OCI-M1 (cell line): Measurements from ENCODE around the gene ARHGAP8.
A peak's percentile ranks its signal among the peaks of the same experiment; 100 is the strongest.
"Not testable (repeated sequence)": the region's sequence is repeated elsewhere in the genome, so short reads cannot be mapped to it uniquely, and the experiment has no call there.

Source experiments
- DNase-seq: peaks from one replicate; lab custom pipeline; 2025; lab: John Stamatoyannopoulos, UW

Gene ARHGAP8

GRCh38 chr22:44889255-44889878, 137.0 kb downstream of the ARHGAP8 start:
- no peak for DNase-seq

DNA sequence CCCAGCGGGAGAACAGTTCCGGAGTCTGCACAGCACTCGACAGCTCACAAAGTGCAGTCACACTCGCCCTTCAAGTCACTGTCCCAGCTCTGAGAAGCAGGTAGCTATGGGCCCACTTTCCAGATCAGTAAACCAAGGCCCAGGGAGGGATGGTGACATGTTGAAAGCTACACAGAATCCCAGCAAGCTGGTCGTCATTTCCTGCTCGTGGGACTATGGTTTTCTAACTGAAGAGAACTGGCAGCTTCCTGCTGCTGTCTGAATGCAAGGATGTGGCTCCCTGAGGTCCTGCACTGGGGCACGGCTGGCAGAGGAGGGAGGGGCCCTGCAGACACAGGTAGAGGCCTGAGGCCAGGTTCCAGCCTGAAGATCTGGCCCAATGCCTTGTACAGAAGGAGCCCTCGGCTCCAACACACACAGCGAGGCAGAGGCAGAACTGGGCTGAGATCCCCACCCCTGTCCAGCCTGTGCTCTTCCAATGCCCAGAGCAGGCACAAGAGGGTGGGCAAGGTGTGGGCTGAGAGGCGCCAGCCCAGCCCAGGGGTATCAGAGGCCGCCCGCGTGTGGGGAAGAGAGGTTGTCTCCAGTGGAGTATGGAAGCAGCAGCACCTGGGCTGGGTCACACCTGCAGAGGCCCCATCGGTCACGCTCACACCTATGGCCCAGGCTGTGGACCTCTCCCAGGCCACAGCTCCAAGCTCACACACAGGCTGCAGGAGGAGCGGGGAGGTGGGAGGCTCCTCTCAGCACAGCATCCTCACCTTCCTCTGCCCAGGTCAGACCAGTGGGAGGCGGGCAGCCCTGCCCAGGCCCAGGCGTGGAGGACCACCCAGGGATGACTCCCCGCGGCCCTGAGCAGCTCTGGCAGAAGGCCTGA, 138.3 kb downstream of the ARHGAP8 start:
- DNase-seq, result no peak

DNA sequence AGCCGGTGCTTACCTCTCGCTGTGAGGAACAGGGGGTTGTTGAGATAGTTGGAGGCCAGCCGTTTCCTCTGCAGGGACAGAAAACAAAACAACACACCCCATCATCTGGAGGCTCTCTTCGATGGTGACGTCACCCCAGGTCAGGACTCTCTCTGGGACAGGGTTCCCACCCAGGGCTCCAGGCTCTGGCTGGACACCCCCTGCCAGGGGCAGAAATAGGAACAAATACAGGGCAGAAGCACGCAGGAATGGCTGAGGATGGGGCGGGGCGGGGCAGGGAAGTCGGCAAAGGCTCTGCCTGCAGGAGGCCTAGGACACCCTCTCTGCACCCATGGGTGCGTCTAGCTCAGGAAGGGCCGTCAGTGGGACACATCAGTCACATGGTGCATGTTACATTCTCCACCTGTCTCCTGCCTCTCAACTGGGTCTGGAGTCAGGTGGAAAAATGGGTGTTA, 138.9 kb downstream of the ARHGAP8 start:
- DNase-seq, result no peak

- DNase-seq, result no peak
These were observed 139.4 kb downstream of the ARHGAP8 start for GRCh38 chr22:44891791-44892190.

GRCh38 chr22:44892243-44892642, 139.9 kb downstream of the ARHGAP8 start:
- no peak for DNase-seq

GRCh38 chr22:44892803-44893730, 140.7 kb downstream of the ARHGAP8 start:
- DNase-seq, result no peak

- no peak for DNase-seq
These were observed 141.3 kb downstream of the ARHGAP8 start for GRCh38 chr22:44893731-44894080.

GRCh38 chr22:44894321-44894720, 141.9 kb downstream of the ARHGAP8 start:
- no peak for DNase-seq

GRCh38 chr22:44894782-44895181, 142.4 kb downstream of the ARHGAP8 start:
- no peak for DNase-seq

DNA sequence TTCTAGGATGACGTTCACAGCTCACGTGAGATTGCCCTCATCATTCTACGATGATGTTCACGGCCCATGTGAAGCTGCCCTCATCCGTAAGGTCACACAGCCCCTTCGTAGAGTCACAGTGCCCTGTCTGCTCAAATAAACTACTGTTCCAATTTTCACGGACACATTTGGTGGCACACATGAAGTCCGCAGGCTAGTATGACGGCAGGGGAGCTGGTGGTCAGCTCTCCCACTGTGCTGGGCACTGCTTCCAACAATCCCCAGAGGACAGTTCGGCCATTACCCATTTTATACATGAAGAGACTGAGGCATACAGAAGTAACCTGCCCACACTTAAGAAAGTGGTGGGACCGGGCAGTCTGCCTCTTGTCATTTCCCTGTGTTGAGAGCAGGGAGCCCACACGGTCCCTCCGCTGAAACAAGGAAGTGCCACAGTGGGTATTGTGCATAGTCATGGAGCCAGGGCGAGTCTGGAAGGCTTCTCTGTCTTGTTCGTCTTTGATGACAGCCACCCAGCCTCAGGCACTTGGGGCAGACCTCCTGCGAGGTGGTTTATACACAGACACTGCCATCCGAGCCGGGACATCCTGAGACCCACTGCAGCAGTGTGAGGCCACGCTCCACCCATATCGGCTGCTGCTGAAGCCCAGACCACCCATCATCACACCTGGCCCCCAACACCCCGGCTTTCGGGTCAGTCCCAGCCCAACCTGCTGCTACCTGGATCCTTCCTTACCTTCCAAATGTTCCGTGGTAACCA, 143.1 kb downstream of the ARHGAP8 start:
- no peak for DNase-seq

- DNase-seq, result no peak
These were observed 145.9 kb downstream of the ARHGAP8 start for GRCh38 chr22:44898236-44898635.

- peak; percentile 4 for DNase-seq
These were observed 148.9 kb downstream of the ARHGAP8 start for GRCh38 chr22:44901301-44901700.

GRCh38 chr22:44903164-44903563, 150.8 kb downstream of the ARHGAP8 start:
- DNase-seq, result not testable (repeated sequence)

- not testable (repeated sequence) for DNase-seq
These were observed 152.2 kb downstream of the ARHGAP8 start for GRCh38 chr22:44904492-44905152.

DNA sequence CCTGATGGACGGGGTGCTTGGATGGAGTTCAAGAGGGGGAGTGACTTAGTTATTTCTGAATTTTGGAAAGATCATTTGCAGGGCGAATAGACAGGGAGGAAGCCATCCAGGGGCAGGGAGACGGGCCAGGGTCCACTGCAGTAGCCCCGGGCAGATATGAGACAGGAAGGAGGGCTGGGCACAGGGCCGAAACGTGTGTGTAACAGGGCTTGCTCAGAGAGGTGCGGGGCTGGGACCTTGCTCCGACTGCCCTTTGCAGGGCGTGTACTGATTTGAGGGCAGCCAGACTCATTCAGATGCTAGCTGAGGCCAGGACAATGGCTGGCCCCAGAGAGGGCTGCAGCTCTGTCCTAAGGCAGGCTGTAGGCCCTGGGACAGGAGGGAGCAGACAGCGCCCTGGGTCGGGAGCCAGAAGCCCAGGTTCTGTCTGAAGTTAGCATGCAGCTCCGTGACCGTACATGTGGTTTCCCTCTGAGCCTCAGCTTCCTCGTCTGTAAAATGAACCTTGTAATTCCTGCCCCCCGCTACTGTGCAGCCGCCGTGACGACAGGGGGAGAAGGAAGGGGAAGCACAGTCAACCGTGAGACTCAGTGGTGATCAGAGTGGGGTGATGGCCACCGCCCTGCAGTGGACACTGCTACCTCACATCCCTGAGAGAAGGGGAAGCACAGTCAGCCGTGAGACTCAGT, 154.0 kb downstream of the ARHGAP8 start:
- no peak for DNase-seq

- no peak for DNase-seq
These were observed 154.7 kb downstream of the ARHGAP8 start for GRCh38 chr22:44906999-44907644.

DNA sequence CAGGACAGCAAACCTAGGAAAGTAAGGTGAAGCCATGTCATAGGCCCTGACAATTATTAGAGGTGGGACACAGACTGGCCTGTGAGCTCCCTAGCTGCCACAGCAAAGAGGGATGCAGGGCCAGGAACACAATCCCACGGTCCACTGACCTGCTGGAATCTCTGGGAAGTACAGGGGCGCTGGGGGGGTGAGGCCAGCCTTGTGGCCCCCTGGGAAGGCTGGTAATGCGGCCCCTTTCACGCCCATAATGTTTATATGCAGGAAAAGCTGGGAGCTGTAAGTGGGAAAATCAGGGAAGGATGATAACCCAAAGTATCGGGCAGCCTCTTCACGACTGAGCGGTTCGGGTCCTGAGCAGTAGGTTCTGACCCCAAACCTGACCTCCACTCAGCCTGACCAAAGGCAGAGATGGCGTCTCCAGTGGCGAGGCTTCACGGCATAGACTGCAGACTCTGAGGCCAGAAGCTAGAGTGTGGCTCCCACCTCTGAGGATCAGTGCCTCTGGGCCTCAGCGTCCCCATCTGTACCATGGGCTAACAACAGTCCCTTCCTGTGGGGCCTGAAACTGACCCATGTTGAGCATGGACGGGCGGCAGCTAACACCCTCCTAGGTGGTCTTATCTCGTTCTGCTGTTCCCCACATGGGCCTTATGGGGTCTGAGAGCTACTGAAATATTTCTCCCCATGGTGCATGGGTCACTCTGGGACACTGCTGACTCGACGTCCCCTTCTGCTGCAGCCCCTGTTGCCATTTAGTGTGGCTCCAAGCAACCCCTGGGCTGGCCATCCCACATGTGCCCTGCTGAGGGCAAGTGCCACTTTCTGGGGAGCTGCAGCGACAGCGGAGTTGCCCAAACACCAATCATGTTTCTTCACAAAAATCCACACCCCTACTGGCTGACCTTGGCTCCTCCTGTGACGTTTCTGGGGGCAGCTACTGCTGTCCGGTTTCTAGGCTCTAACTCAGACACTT, 155.7 kb downstream of the ARHGAP8 start:
- no peak for DNase-seq

DNA sequence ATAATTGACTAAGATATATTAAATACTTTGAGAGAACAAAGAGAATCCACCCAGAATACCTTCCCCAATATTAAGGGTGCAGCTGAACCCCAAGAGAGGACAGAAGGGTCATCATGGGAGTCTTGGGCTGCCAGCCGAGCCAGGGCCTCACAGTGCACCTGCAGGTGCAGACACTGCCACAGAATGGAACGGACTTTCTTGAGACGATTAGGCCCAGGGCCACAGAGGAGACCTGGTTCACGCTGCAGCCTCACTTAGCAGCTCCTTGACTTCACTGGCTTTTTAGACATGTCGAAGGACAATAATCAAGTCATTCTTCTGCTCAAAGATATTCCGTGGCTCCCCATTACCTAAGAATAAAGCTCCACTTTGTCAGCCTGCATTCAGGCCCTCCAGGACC, 156.9 kb downstream of the ARHGAP8 start:
- no peak for DNase-seq
